Epithelial cell of proximal tubule (primary cell): ENCODE results near the gene MFAP4. TPM values are rescaled to one million over a fixed set of nuclear protein-coding genes. Genes with fewer than 3 reads are reported as not detected.

Experiments
- DNase-seq: peaks from one replicate; pipeline ENCODE4 v3.0.0-alpha.2; 2011; ENCODE audit warnings: low read depth
- H3K4me3 ChIP-seq: 2 replicates; pipeline ENCODE4 v1.5.1; 2011; ENCODE audit warnings: low read depth, mild to moderate bottlenecking, low read length
- total RNA-seq: library from RNA; depleted of rRNA; stranded (reverse); fragments of >200 nt; gene quantifications from 2 replicates; pipeline ENCODE4 v1.2.3, GENCODE V29; 2015
- TF ChIP-seq, protein P1 (sequence below): conservative IDR thresholded peaks from 2 replicates; pipeline ENCODE4 v1.5.1; 2012; ENCODE audit warnings: low read depth, mild to moderate bottlenecking, low read length

MFAP4 gene
- total RNA-seq, 1 donor from 2014 or later = not detected

DNA sequence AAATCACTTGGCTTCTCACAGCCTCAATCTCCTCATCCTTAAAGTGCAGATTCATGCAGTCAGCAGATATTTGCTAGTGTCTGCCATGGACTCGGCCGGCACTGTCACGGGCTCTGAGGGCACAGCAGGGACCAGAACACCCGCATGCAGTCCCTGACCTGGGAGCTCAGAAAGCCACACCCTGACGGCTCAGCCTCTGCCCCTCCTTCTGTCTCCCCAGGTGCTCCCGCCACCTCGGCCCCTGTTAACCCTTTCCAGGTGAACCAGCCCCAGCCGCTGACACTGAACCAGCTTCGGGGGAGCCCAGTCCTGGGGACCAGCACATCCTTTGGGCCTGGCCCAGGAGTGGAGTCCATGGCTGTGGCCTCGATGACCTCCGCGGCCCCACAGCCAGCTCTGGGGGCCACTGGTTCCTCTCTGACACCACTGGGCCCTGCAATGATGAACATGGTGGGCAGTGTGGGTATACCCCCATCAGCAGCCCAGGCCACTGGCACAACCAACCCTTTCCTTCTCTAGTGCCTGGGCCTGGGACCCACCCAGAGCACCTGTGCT lies 53.2 kb downstream of the MFAP4 start:
- DNase-seq = no peak
- H3K4me3 ChIP-seq = no peak overlapping the region
- TF ChIP-seq, protein P1, sequence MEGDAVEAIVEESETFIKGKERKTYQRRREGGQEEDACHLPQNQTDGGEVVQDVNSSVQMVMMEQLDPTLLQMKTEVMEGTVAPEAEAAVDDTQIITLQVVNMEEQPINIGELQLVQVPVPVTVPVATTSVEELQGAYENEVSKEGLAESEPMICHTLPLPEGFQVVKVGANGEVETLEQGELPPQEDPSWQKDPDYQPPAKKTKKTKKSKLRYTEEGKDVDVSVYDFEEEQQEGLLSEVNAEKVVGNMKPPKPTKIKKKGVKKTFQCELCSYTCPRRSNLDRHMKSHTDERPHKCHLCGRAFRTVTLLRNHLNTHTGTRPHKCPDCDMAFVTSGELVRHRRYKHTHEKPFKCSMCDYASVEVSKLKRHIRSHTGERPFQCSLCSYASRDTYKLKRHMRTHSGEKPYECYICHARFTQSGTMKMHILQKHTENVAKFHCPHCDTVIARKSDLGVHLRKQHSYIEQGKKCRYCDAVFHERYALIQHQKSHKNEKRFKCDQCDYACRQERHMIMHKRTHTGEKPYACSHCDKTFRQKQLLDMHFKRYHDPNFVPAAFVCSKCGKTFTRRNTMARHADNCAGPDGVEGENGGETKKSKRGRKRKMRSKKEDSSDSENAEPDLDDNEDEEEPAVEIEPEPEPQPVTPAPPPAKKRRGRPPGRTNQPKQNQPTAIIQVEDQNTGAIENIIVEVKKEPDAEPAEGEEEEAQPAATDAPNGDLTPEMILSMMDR = no peak

Other genes starting within 250 kb of the MFAP4 start
- gene EPN2, start 149.8 kb downstream of the MFAP4 start, total RNA-seq = 14.2 and 26.4 TPM in 2 replicates
- 27.3 and 44.2 TPM in 2 replicates for gene B9D1, start 24.5 kb downstream of the MFAP4 start, total RNA-seq
- gene MAPK7, start 8.7 kb downstream of the MFAP4 start, total RNA-seq = 9.1 and 19.0 TPM in 2 replicates
- gene RNF112, start 24.0 kb upstream of the MFAP4 start, total RNA-seq = 0.06 TPM in 1 of 2 replicates, not detected in the other
- 0.52 and 1.7 TPM in 2 replicates for gene SLC47A1, start 146.7 kb upstream of the MFAP4 start, total RNA-seq